ENCODE data around the gene GABRG1.

Gene GABRG1

DNA sequence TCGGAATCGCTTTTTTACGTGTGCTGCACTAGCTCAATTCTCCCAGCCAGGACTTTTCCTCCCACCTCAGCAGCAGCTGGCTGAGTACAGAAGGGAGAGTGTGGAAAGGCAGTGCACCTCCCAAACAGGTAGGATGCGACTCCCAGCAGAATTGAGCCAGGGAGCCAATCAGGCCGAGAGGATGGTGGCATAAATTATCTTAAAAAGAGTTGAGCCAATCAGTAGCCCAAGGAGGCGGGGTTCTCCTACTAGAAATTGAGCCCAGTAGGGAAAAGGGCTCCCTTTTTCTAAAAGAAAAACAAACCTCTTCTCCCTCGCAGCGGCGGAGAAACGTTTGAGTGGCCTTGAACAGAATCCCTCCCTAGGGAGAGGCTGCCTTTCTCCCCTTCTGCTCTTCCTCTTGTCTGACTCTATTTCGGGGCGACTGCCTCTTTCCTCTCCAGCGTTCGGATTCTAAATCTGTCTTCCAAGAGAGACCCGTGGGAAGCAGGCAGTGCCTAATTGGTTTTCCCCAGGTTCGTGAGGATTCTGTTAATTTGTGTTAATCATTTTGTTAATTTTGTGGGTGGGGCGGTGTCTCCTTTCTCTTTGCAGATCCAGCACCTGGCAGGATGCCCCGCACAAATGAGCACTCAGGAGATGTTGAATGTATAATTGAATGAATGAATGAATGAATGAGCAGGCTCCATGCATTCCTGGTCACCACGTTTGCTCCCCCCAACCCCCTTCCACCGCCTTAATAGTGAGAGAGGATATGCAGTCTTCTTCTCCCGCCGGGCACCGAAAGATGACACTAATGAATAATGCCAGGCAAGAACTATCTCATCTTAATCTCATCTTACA lies at the start of gene GABRG1:
GABRG1 (minus strand) TSS at position 142 of the 843 bp plus-strand sequence; CDS start at position 1, 141 bp downstream.
- no peak for DNase-seq
- intact Hi-C loops (cut with DNase I; ENCODE audit: low total_unique reads) = no loop called here
- H3K4me3 ChIP-seq = no peak within 1 kb of the TSS

GRCh38 chr4:46146993-46147392 lies 23.1 kb upstream of the GABRG1 start:
- TF ChIP-seq, protein P1, sequence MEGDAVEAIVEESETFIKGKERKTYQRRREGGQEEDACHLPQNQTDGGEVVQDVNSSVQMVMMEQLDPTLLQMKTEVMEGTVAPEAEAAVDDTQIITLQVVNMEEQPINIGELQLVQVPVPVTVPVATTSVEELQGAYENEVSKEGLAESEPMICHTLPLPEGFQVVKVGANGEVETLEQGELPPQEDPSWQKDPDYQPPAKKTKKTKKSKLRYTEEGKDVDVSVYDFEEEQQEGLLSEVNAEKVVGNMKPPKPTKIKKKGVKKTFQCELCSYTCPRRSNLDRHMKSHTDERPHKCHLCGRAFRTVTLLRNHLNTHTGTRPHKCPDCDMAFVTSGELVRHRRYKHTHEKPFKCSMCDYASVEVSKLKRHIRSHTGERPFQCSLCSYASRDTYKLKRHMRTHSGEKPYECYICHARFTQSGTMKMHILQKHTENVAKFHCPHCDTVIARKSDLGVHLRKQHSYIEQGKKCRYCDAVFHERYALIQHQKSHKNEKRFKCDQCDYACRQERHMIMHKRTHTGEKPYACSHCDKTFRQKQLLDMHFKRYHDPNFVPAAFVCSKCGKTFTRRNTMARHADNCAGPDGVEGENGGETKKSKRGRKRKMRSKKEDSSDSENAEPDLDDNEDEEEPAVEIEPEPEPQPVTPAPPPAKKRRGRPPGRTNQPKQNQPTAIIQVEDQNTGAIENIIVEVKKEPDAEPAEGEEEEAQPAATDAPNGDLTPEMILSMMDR (IDR thresholded peaks at IDR 0.05) = no peak
- no peak overlapping the region for H3K27ac ChIP-seq
- no peaks in the 10 kb centered on the region for H3K9me3 ChIP-seq
- H3K36me3 ChIP-seq = no peaks in the 10 kb centered on the region
- no peak for DNase-seq
- H3K27me3 ChIP-seq = no peaks in the 10 kb centered on the region
- intact Hi-C loops (cut with DNase I; ENCODE audit: low total_unique reads) = no loop called here
- no peaks in the 10 kb centered on the region for H3K4me1 ChIP-seq
- H3K4me3 ChIP-seq = no peak overlapping the region

More for the DNA sequence above, at the start of gene GABRG1:
- H3K27me3 ChIP-seq = no peaks in the 10 kb centered on the region
- peaks cover 0 to 12% (median 0%) of the 10 kb centered on the region in 4 donors for H3K4me1 ChIP-seq
- H3K9me3 ChIP-seq = no peaks in the 10 kb centered on the region
- H3K27ac ChIP-seq = no peak within 1 kb of the TSS
- no peaks in the 10 kb centered on the region for H3K36me3 ChIP-seq
- TF ChIP-seq, protein P1 (IDR thresholded peaks at IDR 0.05) = no peak

DNA sequence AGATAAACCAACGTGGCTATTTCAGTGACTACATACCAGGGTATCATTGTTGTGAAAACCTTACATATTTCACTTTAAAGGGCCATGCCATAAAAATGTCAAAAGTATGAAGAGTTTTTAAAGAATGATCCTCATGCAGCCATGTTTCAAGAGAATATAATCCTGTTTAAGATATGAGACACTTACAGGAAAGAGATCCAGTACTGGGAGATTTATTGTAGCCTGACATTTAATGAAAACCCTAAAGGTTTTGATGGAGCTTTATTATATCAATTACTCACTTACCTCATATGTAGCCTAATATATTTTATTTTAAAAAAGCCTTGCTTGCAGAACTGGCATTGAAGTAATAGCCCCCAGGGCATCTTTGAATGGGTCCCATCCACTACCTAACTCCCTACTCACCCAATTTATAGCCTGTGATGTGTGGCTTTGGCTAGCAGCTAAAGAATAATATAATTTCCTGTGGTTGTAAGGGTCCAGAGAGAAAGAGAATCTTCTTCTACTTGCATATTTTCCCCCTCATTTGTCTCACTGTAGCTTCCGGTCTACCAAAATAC lies 7.7 kb upstream of the GABRG1 start:
- H3K4me1 ChIP-seq = no peaks in the 10 kb centered on the region
- intact Hi-C loops (cut with DNase I; ENCODE audit: low total_unique reads) = no loop called here
- no peak overlapping the region for H3K27ac ChIP-seq
- H3K9me3 ChIP-seq = no peaks in the 10 kb centered on the region
- no peaks in the 10 kb centered on the region for H3K36me3 ChIP-seq
- DNase-seq = no peak
- TF ChIP-seq, protein P1 (IDR thresholded peaks at IDR 0.05) = no peak
- H3K4me3 ChIP-seq = no peak overlapping the region
- H3K27me3 ChIP-seq = no peaks in the 10 kb centered on the region

DNA sequence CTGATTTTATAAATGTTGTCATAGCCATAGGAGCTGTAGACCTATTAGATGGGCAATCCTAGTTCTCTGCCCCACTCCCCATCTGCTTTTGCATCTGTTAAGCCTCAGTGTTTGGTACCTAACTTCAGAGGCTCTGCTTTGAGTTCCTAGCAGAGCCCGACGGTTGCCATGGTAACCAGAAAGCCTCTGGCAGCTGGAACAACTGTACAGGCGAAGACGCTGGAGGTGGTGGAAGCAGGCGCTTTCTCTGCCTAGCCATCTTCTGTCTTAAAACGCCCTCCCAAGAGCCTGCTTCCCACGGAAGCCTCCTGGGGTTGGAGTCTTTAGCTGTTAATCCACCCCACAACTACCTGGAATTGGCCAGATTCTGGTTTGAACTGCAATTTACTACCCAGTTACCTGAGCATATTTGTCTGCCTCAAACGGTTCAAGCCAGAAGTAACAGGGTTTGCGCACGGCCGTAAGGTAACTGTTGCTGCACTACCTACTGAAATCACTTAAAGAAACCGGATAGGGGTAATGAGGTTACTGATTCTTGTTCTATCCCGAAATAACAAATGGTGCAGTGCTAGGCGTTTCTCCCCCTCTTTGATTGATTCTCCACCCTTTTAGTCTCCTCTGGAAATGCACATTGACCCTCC lies 1.0 kb upstream of the GABRG1 start:
- Histone ChIP-seq H3K27ac (no peak overlapping the region), H3K9me3 (no peaks in the 10 kb centered on the region), H3K27me3 (no peaks in the 10 kb centered on the region), H3K4me1 (peaks cover 0 to 12% (median 0%) of the 10 kb centered on the region in 4 donors), H3K36me3 (no peaks in the 10 kb centered on the region), H3K4me3 (no peak overlapping the region)
- DNase-seq = no peak
- TF ChIP-seq, protein P1 (IDR thresholded peaks at IDR 0.05) = no peak
- intact Hi-C loops (cut with DNase I; ENCODE audit: low total_unique reads) = no loop called here

DNA sequence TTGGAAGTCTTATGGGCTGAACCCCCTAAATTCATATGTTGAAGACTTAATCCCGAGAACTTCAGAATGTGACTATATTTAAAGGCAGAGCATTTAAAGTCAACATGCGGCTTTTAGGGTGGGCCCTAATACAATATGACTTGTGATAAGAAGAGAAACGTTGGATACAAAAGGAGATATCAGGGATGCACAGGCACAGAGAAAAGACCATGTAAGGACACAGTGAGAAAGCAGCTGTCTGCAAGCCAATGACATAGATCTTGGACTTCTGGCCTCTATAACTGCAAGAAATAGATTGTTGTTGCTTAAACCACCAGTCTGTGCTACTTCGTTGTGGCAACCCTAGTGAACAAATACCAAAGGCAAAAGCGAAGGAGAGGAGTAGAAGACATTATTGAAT lies 42.2 kb downstream of the GABRG1 start:
- no peak overlapping the region for H3K4me3 ChIP-seq
- TF ChIP-seq, protein P1 (IDR thresholded peaks at IDR 0.05) = no peak
- no peaks in the 10 kb centered on the region for H3K36me3 ChIP-seq
- no peaks in the 10 kb centered on the region for H3K9me3 ChIP-seq
- no peak for DNase-seq
- intact Hi-C loops (cut with DNase I; ENCODE audit: low total_unique reads) = no loop called here
- H3K27me3 ChIP-seq = no peaks in the 10 kb centered on the region
- no peak overlapping the region for H3K27ac ChIP-seq
- H3K4me1 ChIP-seq = no peaks in the 10 kb centered on the region
